GM19025 (cell line): ENCODE data around the gene ATP6V0D1.

Source experiments
- ATAC-seq: cut with Tn5 transposase; IDR thresholded peaks from one replicate; pipeline ENCODE4 v1.9.1; 2021; ENCODE audit warnings: mild to moderate bottlenecking, low read depth, moderate library complexity; ENCODE audit not compliant: unreplicated experiment

The ATP6V0D1 gene

DNA sequence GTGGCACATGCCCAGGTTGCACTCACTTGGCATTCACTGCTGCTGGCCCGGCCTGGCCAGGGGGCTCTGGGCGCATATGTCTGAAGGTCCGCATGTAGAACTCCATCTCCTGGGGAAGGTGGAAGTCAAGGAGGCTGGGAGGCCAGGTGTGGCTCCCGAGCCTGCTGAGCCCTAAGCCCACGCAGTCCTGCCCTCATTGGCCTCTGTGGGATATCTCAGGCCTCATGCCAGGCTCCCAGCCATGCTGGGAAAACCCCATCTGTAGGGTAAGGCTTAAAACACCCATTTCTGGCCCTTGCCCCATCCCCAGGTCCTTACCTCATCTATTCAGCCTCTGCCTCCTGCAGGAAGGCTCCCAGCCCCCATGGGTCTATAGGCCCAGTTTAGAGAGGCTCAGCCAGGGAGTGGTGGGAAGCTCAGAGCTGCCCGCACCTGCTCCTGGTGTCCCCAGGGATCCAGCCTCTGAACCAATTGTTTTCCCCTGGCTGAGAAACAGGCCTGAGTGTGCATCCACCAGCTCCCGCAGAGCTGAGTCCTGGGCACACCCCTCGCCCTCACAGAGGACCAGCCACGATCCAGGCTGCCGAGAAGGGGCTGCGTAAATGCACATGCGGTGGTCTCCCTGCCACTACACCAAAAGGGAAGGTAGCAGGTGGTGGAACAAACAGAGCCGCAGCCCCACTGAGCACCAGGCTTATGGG lies 85.3 kb downstream of the ATP6V0D1 start:
- no peak for ATAC-seq

DNA sequence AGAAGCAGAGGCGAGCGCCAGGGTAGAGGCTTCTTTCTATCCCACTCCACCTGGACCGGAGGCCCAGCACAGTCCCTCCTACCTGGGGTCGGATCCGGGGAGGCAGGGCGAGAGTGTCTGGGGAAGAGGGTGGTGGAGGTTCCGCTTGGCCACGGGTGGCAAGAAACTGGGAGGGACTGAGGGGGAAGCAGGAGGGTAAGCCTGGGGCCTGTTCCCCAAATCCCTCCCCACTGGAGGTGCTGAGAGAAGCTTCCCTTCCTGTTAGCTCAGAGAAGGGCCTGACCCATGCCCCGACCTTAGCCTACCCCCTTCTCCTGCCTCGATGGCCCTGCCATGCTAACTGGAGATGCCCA lies 85.9 kb downstream of the ATP6V0D1 start:
- no peak for ATAC-seq

DNA sequence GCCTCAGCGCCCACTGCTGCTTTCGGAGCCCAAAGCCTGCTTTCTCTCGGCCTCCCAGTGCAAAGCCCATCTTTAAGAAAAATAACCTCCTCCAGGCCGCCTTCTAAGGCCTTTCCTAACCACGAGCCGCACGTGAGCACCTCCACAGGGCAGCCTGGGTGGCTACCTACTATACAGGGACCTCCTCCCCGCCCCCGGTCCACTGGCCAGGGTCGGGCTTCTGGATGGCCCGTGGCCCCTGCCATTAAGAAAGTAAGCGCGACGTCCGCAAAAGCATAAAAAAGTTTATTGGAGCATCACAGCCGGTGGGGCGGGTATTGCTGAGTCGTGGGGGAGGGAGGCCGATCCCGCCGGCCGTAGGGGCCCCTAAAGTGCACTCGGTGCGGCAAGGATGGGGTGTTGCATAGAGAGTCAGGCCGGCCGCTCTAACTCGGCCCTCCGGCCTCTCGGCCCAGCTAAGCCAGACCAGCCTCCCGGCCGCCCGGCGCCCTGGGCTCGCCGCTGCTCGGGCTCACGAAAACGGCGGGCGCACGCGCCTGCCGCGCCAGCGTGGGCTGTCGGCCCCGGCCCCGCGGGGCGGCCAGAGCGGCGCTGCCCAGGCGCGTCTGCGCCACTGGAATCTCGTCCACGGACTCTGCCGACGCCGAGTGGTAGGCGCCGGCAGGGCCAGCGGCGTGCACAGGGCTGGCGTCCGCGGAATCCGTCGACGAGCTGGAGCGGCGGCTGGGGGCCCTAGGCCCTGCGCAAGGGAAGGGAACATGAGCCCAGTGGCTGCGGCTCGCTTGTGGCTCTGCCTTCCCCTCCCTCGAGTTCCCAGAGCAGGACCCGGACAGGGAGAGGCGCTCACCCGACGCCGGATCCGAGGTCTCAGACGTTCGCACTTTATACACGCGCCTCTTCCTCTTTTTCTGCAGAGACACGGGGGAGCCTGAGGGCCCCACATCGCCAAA lies 86.5 kb downstream of the ATP6V0D1 start:
- ATAC-seq = no peak

DNA sequence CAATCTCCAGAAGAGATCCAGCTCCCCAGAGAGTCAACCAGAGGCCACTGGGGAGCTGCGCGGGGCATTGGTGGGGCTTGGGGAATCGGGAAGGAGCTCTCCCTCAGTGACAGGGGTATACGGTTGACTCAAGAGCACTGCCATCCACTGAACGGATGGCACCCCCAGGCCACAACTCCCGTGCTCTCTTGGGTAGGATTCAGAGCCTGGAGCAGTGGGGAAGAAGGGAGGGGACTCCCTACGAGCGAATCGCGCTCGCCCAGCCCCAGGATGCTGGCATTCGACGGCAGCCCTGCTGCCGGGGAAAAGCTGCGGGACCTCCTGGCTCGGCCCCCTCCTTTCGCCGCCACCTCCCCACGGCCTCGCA lies 87.2 kb downstream of the ATP6V0D1 start:
- no peak for ATAC-seq

DNA sequence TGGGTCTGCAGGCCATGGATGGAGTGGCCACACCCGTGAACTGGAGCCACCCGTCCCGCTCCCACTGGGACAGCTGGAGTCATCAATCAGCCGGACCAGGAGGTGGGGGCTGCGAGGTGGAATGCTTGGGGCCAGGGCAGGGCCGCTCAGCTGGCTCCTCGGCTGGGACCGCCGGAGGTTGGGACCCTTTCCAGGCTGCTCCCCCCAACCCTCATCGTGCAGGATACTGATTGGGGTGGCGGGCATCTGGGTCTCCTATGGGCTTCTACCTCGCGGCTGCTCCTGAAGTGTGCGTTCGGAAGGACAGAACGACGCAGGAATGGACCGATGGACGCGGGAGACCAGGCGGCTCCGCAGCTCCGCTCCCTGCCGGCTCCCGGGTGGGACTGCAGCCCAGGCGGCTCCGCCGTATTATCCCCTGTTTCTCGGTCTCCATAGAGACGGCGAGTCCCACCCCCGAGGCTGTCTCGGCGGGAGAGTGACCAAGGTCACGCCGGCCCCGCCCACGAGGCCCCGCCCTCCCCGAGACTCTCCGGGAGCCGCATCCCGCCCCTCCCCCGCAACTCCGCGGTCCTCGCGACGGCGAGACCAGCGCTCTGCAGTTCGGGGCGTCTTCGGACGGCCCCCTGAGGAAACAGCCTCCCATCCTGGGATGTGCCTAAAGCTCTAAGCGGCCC lies 87.7 kb downstream of the ATP6V0D1 start, which contains the start of gene TPPP3:
Gene TPPP3, minus strand, starts transcription at position 388 of the 677 bp plus-strand sequence. CDS start 2,387 bp downstream, outside the sequence.
- ATAC-seq = no peak

DNA sequence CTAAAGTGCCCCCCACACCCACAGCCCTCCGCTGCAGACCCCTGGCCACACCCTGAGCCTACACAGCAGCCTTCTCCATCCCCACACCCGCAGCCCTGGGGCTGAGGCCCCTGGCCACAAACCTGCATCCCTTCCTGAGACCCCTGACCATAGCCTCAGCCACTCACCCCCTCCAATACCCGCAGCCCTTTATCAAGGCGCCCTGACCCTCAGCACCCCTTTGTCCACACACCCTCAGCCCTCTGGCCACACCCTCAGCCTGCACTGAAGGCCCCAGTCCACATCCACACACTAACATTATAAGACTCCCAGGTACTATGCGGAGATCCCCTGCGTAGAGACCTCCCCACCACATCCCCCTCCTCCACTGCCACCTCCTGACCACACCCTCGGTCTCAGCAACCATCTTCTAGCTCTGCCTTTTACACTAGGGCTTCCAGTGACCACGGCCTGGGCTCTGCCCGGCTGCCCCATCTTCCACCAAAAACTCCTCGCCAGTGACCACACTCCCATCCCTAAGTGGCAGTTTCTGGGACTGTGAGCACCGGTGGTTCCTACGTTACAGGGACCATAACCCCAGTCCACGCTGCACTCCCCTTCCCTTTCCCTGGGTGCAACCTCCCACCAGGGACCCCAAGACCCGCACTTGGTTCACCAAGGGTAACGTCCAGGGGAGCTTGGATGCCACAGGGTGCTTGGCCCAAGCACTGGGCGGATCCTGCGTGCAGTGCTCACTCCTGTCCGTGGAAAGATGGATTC lies 88.5 kb downstream of the ATP6V0D1 start:
- no peak for ATAC-seq

DNA sequence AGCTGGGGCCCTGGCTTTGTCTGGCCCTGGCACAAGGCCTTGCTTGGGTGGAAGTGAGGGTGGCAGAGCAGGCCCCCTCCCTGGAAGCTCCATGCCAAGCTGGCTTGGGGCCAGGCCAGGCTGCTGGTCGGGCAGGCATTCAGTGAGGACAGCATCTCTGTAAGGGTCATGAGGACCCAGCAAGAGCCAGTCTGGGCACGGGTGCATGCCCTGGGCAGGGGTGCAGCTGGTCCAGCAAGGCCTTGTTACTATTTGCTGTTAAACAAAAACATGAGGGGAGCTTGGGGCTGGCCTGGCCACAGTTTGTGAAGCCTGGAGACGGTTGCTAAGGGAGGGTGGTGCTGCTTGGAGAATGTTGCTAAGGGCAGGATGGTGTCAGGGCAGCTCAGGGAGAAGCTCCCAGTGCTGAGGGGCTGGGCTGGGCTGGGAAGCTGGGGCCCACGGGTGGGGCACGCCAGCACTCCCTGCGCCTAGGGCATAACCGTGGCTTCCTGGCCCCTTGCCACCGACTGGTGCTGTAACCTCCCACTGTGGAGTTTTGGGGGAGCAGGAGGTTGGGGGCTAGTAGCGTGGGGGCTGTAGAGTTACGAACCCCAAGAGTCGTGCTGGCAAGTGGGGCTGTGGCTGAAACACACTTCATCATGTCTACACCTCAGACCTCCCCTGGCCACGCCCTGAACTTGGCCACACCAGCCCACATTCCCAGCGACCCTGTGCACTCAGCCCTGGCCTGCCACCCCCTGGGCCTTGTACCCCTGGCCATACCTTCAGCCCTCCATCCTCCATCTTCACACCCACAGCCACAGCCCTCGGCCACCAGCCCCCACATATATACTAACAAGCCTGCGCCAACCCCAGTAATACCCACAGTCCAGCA lies 89.3 kb downstream of the ATP6V0D1 start:
- ATAC-seq = no peak

DNA sequence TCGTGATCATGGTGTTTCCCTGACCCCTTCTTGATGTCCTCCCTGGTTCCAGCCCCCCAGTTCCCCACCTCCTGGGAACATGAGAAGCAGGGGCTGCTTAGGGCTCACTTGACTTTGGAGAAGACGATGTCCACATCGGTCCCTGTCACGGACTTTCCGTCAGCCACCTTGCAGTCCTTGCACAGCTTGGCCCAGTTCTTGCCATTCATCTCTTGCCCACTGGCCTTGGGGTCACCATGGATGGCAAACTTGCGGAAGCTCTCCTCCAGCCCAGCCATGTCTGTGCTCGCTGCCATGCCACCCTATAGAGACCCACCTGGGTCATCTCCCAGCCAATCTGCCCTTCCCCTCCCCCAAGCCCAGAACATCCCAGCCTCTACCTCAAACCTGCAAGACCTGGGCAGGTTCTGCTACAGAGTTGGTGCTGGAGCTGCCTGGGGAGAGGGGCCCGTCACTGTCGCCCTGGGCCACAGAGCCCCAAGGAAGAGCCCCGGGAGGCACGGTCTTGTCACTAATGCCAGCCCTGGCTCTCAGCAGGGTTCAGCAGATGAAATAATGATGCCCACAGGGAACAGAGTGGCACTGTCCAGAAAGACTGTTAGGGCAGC lies 90.0 kb downstream of the ATP6V0D1 start:
- ATAC-seq = no peak

DNA sequence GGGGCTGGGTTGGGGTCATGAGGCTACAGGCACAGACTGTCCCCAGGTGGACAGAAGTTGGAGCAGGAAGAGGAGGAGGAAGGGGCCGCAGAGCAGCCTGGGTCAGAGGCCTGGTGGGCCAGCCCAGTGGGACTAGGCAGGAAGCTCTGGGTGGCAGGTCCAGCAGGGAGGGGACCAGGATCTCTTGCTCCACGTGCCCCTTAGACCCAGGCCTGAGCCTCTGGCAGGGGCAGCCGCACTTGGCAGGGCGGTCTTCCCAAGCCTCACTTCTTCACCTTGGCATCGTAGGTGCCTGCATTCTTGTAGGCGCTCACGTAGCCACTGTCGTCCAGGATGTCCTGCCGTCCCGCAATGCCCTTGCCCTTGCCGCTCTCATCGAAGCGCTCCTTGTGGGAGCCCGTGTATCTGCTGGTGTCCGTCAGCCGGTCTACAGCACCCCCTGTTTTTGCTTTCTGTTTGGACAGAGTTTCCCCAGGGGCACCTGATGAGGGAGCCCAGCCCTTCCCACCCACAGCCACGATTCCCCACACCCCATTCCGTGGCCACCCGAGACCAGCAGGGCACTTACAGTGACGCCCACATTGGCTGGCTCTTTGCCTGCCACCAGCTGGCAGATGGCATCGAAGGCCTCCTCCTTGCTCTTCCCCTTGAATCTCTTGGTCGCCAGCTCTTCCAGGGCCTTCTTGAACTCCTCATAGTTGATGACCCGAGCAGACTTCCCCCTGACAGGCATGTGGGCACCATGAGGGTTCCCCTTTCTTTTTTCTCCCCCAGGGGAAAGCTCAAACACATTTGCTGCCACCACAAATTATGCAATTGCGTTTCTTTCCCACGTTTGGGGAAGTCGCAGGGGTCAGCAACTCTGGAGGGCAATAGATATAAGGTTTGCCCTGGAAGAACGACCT lies 90.8 kb downstream of the ATP6V0D1 start:
- no peak for ATAC-seq

DNA sequence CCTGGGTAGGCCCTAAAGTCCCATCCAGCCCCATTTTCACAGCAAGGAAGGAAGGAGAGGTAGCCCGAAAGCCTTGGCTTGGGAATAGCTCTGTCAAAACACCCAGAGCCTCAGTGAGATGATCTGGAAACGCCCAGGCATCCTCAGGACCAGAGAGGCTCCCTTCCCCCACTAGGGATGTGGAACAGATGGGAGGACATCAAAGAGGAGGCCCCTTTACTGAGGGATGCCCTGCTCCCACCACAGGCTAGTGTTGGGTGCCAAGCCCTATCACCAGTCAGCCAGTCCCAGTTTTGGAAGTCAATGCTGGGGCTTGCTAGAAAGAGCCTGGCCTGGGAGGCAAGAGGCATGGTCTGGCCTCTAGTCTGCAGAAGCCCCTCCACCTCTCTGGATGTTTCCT lies 92.4 kb downstream of the ATP6V0D1 start:
- ATAC-seq = no peak

DNA sequence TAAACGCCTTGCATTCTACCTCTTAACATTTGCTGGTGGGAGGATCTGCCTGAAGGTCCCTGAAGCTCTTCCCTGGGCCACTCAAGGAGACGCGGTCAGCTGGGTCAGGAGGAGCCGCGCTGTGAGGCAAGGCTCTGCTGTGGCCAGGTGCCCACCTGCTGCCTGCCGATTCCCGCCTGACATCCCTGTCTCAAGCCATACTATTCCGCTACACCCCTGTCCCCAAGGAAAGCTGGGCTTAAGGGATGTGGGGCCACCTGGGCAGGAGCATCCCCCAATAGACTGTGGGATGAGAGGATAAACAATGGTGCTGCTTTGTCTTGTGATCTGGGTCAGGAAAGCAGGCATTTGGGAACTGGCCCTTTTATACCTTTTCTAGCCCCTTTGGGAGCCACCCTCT lies 92.8 kb downstream of the ATP6V0D1 start:
- ATAC-seq = no peak
